Upper lobe of left lung (tissue), 6 donors: Measurements from ENCODE around the gene SPP2. TPM values are rescaled to one million over a fixed set of nuclear protein-coding genes. Genes with fewer than 3 reads are reported as not detected.

Experiments used
- ATAC-seq, 2 donors: fragments of 200-7000 bp; cut with Tn5 transposase; one replicate each; pipeline ENCODE4 v1.9.1; 2022; ENCODE audit warnings: mild to moderate bottlenecking in 2 of 2, moderate library complexity in 2 of 2; ENCODE audit not compliant: low FRiP score in 2 of 2
- DNase-seq, 2 donors: peaks; one replicate each; pipeline ENCODE4 v3.0.0-alpha.2; 2019 to 2020
- H3K27ac ChIP-seq, 4 donors: fragments of 200-600 bp; sonication (generic); one replicate each; pipeline ENCODE4 v1.5.1; 2016 to 2019
- H3K27me3 ChIP-seq, 4 donors: fragments of 200-600 bp; sonication (generic); one replicate each; pipeline ENCODE4 v1.5.1; 2017 to 2019
- H3K36me3 ChIP-seq, 4 donors: fragments of 200-600 bp; sonication (generic); one replicate each; pipeline ENCODE4 v1.5.1; 2016 to 2019
- H3K4me1 ChIP-seq, 4 donors: fragments of 200-600 bp; sonication (generic); one replicate each; pipeline ENCODE4 v1.5.1; 2018 to 2019
- H3K4me3 ChIP-seq, 4 donors: fragments of 200-600 bp; sonication (generic); one replicate each; pipeline ENCODE4 v1.5.1; 2017 to 2019; ENCODE audit warnings: mild to moderate bottlenecking in 2 of 4, moderate library complexity in 1 of 4
- H3K9me3 ChIP-seq, 4 donors: fragments of 200-600 bp; sonication (generic); one replicate each; pipeline ENCODE4 v1.5.1; 2018 to 2019
- EP300 ChIP-seq, 4 donors: sonication (generic); formaldehyde crosslinking; IDR thresholded peaks; one replicate each; pipeline ENCODE4 v1.5.1; 2017; ENCODE audit warnings: antibody characterized with exemption in 4 of 4, control low read depth in 2 of 4
- POLR2A ChIP-seq, 4 donors: fragments of 450-650 bp; IDR thresholded peaks; one replicate each; pipeline ENCODE4 v1.5.1; 2016 to 2017; ENCODE audit warnings: antibody characterized with exemption in 4 of 4, mild to moderate bottlenecking in 2 of 4
- POLR2AphosphoS5 ChIP-seq, 2 donors: sonication (generic); formaldehyde crosslinking; IDR thresholded peaks; one replicate each; pipeline ENCODE4 v1.5.1; 2017; ENCODE audit warnings: antibody characterized with exemption in 2 of 2
- WGBS, 2 donors: methylation state at CpG; one replicate each; pipeline ENCODE4 v1.1.5; 2017 to 2018; 5-methylcytosine and 5-hydroxymethylcytosine counted together
- total RNA-seq, 6 donors: library from RNA; depleted of rRNA in 4 of 6; stranded (reverse); fragments of >200 nt in 4 of 6; gene quantifications; one replicate each; pipeline versions ENCODE4 v1.1.0 to v1.2.1, GENCODE V29; 2016 to 2021
- TF ChIP-seq, protein P1 (sequence below), 6 experiments: fragments of 450-650 bp in 4 of 6; fragments of 200-600 bp in 2 of 6; sonication (generic) in 2 of 6; IDR thresholded peaks; one replicate each; pipeline ENCODE4 v1.5.1; 2016 to 2019; ENCODE audit warnings: antibody characterized with exemption in 6 of 6
- donor health status: DM: no; HTN: no; CAD: no; lungs with moderate emphysema.
- donor health status: DM: no; HTN: yes; CAD: no; lungs with severe emphysema.

Gene SPP2
- total RNA-seq, 6 donors from 2014 or later, result not detected

DNA sequence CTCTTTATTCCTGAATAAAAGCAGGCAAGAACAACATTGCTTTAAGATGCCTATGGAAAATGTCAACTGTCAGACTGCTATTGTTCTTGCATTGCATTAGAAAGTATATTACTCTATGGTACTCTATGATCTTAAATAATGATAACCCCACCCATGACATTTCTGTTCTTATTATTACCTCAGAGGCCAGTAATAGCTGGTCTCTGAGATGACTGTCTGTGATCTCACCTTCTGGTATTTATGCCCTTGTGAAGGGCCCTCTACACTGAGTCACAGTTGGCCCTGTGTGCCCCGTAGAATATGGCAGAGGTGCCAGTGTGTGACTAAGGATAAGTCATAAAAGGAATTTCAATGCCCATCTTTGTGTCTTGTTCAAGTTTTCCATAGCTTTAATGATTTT lies 61.0 kb downstream of the SPP2 start:
- no peak for DNase-seq
- TF ChIP-seq, protein P1, sequence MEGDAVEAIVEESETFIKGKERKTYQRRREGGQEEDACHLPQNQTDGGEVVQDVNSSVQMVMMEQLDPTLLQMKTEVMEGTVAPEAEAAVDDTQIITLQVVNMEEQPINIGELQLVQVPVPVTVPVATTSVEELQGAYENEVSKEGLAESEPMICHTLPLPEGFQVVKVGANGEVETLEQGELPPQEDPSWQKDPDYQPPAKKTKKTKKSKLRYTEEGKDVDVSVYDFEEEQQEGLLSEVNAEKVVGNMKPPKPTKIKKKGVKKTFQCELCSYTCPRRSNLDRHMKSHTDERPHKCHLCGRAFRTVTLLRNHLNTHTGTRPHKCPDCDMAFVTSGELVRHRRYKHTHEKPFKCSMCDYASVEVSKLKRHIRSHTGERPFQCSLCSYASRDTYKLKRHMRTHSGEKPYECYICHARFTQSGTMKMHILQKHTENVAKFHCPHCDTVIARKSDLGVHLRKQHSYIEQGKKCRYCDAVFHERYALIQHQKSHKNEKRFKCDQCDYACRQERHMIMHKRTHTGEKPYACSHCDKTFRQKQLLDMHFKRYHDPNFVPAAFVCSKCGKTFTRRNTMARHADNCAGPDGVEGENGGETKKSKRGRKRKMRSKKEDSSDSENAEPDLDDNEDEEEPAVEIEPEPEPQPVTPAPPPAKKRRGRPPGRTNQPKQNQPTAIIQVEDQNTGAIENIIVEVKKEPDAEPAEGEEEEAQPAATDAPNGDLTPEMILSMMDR (IDR thresholded peaks at IDR 0.05), result no peak
- no peak for TF ChIP-seq POLR2A (IDR thresholded peaks at IDR 0.05)
- 83 to 89% methylated on average over 1 of the region's 1 CpG for WGBS, 2 donors
- Histone ChIP-seq H3K4me3 (no peak overlapping the region), H3K9me3 (no peaks in the 10 kb centered on the region), H3K36me3 (no peaks in the 10 kb centered on the region), H3K4me1 (no peaks in the 10 kb centered on the region), H3K27ac (no peak overlapping the region), H3K27me3 (no peaks in the 10 kb centered on the region)
- ATAC-seq, result no peak

DNA sequence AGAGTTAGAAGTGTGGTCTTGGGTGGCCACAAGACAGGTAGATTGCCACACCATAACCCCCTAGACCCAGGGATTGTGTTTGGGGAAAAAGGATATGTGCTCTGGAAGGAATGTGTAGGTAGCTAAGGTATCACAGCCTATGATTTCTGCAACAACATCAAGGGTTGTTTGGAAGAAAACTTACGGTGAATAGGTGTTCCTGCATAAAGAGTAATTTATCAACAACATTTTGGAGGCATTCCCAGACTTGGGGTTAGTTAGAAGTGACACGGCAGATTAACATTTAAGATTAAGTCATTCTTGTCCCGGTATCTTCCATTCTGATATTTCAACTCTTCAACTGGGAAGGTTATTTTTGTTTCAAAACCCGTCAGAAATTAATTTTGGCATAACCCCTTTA lies 65.5 kb downstream of the SPP2 start:
- Histone ChIP-seq H3K36me3 (no peaks in the 10 kb centered on the region), H3K27me3 (no peaks in the 10 kb centered on the region), H3K4me3 (no peak overlapping the region), H3K9me3 (no peaks in the 10 kb centered on the region), H3K27ac (no peak overlapping the region), H3K4me1 (no peaks in the 10 kb centered on the region)
- TF ChIP-seq, protein P1 (IDR thresholded peaks at IDR 0.05), result no peak
- TF ChIP-seq POLR2A (IDR thresholded peaks at IDR 0.05), result no peak
- DNase-seq (no peak), ATAC-seq (no peak)
- 31 to 33% methylated on average over 4 of the region's 4 CpGs for WGBS, 2 donors

DNA sequence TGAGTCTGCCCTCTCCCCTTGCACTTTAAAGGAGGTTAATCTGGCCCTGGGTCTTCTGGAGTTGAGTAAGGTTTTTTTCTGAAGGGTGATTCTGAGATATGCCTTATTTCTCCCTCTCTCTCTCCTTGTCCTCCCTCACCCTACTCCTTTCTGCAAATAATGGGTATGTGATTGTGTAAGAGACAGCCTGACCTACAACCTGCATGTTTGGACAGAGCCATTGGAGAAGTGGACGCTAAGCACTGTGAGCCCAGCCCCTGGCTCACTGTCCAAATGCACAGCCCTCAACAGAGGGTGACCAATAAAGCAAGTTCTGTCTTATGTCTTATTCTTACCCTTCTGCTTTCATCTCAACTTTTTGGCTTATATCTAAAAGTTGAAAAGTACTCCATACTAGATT lies 71.5 kb downstream of the SPP2 start:
- no peak for ATAC-seq
- H3K27me3 ChIP-seq, result no peaks in the 10 kb centered on the region
- H3K36me3 ChIP-seq, result no peaks in the 10 kb centered on the region
- H3K4me1 ChIP-seq, result no peaks in the 10 kb centered on the region
- TF ChIP-seq, protein P1 (IDR thresholded peaks at IDR 0.05), result no peak
- TF ChIP-seq POLR2A (IDR thresholded peaks at IDR 0.05) (no peak), EP300 (IDR thresholded peaks at IDR 0.05) (no peak), POLR2AphosphoS5 (IDR thresholded peaks at IDR 0.05) (no peak)
- H3K27ac ChIP-seq, result no peak overlapping the region
- DNase-seq, result no peak
- no peaks in the 10 kb centered on the region for H3K9me3 ChIP-seq
- WGBS, 2 donors, result 63 to 65% methylated on average over 1 of the region's 1 CpG
- no peak overlapping the region for H3K4me3 ChIP-seq

DNA sequence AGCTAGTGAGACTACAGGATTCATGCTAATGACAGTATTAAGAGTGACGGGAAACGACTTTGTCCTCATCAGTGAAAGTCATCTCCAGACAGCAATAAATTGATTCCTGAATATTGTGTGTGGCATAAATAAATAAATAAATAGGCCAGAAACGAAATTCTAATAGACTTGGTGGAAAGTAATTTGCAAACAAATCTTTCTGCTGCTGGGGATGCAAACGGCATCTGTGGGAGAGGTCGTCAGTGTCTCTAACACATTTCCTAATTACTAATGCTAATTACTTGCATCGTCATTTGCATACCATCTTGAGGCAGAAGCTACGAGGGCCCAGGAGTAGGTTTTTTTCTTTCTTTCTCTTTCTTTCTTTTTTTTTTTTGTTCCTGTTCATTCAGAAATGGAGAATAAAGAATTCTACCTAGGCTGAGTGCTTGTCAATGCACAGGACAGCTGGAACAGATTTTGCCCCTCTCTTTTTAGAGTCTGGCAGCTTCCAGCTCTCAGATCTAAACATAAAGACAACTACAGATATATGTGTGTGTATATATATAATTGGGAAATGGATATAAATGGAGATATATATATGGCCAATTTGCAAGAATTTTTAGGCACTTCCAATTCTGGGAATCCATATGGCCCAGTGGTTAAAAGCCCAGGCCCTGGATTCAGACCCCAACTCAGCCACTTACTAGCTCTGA lies 75.1 kb downstream of the SPP2 start:
- Histone ChIP-seq H3K27me3 (no peaks in the 10 kb centered on the region), H3K4me3 (no peak overlapping the region), H3K36me3 (no peaks in the 10 kb centered on the region), H3K9me3 (no peaks in the 10 kb centered on the region), H3K4me1 (no peaks in the 10 kb centered on the region), H3K27ac (no peak overlapping the region)
- WGBS, 2 donors, result 72 to 79% methylated on average over 7 of the region's 7 CpGs
- ATAC-seq (no peak), DNase-seq (no peak)
- TF ChIP-seq, protein P1 (IDR thresholded peaks at IDR 0.05), result no peak
- TF ChIP-seq POLR2AphosphoS5 (IDR thresholded peaks at IDR 0.05), result no peak
- no peak for TF ChIP-seq POLR2A (IDR thresholded peaks at IDR 0.05)
- no peak for TF ChIP-seq EP300 (IDR thresholded peaks at IDR 0.05)

DNA sequence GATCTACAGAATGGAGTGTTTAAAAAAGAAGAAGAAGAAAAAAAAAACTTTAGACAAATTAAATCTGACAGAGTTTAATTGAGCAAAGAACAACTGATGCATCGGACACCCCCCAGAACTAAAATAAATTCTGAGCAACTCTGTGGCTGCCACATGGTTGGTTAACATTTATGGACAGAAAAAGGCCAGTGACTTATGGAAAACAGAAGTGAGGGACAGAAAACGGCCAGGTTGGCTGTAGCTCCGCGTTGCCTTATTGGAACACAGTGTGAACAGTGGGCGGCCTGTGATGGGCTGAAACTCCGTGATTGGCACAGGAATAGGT lies 75.6 kb downstream of the SPP2 start:
- 82 to 97% methylated on average over 6 of the region's 6 CpGs for WGBS, 2 donors
- peaks cover 0 to 2% (median 0%) of the 10 kb centered on the region in 4 donors for H3K4me1 ChIP-seq
- no peaks in the 10 kb centered on the region for H3K9me3 ChIP-seq
- DNase-seq (no peak), ATAC-seq (no peak)
- no peak overlapping the region for H3K4me3 ChIP-seq
- H3K27me3 ChIP-seq, result no peaks in the 10 kb centered on the region
- no peak overlapping the region for H3K27ac ChIP-seq
- H3K36me3 ChIP-seq, result no peaks in the 10 kb centered on the region
- TF ChIP-seq, protein P1 (IDR thresholded peaks at IDR 0.05), result no peak
- TF ChIP-seq EP300 (IDR thresholded peaks at IDR 0.05), result no peak
- TF ChIP-seq POLR2AphosphoS5 (IDR thresholded peaks at IDR 0.05), result no peak
- no peak for TF ChIP-seq POLR2A (IDR thresholded peaks at IDR 0.05)
